HG03066 (cell line): ENCODE measurements around the gene DNPH1.

Source experiments
- ATAC-seq: cut with Tn5 transposase; IDR thresholded peaks from one replicate; pipeline ENCODE4 v1.9.1; 2021; ENCODE audit warnings: low read depth; ENCODE audit not compliant: unreplicated experiment

DNPH1 gene

GRCh38 chr6:43219119-43219518, 10.2 kb downstream of the DNPH1 start:
- no peak for ATAC-seq

GRCh38 chr6:43217351-43217750, 11.9 kb downstream of the DNPH1 start:
- no peak for ATAC-seq

- ATAC-seq: no peak
These were observed 13.1 kb downstream of the DNPH1 start for GRCh38 chr6:43216200-43216599.

- ATAC-seq: no peak
These were observed 14.2 kb downstream of the DNPH1 start for GRCh38 chr6:43215066-43215465.

- ATAC-seq: no peak
These were observed 15.8 kb downstream of the DNPH1 start for GRCh38 chr6:43213431-43213830.

GRCh38 chr6:43211955-43212354, 17.3 kb downstream of the DNPH1 start:
- no peak for ATAC-seq

- no peak for ATAC-seq
These were observed 22.0 kb downstream of the DNPH1 start for GRCh38 chr6:43207286-43207685.

GRCh38 chr6:43205849-43206248, 23.4 kb downstream of the DNPH1 start:
- no peak for ATAC-seq

- ATAC-seq: no peak
These were observed 24.8 kb downstream of the DNPH1 start for GRCh38 chr6:43204271-43205105.

- ATAC-seq: no peak
These were observed 25.6 kb downstream of the DNPH1 start for GRCh38 chr6:43203718-43204095.

- no peak for ATAC-seq
These were observed 26.1 kb downstream of the DNPH1 start for GRCh38 chr6:43203029-43203717.

GRCh38 chr6:43202451-43202850, 26.8 kb downstream of the DNPH1 start:
- ATAC-seq: no peak

- ATAC-seq: no peak
These were observed 28.7 kb downstream of the DNPH1 start for GRCh38 chr6:43200541-43200940.

- no peak for ATAC-seq
These were observed 29.4 kb downstream of the DNPH1 start for GRCh38 chr6:43199912-43200311.

- ATAC-seq: no peak
These were observed 32.9 kb downstream of the DNPH1 start for GRCh38 chr6:43196337-43196736.

GRCh38 chr6:43193929-43194328, 35.4 kb downstream of the DNPH1 start:
- ATAC-seq: no peak

GRCh38 chr6:43192911-43193310, 36.4 kb downstream of the DNPH1 start:
- ATAC-seq: no peak

GRCh38 chr6:43189776-43190304, 39.4 kb downstream of the DNPH1 start:
- ATAC-seq: no peak

- no peak for ATAC-seq
These were observed 40.9 kb downstream of the DNPH1 start for GRCh38 chr6:43188426-43188825.

- no peak for ATAC-seq
These were observed 41.5 kb downstream of the DNPH1 start for GRCh38 chr6:43187821-43188220.

- ATAC-seq: no peak
These were observed 42.6 kb downstream of the DNPH1 start for GRCh38 chr6:43186706-43187105.

- ATAC-seq: no peak
These were observed 43.3 kb downstream of the DNPH1 start for GRCh38 chr6:43186019-43186418.
